ENCODE measurements around the gene RAB6B.
A peak's percentile ranks its signal among the peaks of the same experiment; 100 is the strongest.

The RAB6B gene

DNA sequence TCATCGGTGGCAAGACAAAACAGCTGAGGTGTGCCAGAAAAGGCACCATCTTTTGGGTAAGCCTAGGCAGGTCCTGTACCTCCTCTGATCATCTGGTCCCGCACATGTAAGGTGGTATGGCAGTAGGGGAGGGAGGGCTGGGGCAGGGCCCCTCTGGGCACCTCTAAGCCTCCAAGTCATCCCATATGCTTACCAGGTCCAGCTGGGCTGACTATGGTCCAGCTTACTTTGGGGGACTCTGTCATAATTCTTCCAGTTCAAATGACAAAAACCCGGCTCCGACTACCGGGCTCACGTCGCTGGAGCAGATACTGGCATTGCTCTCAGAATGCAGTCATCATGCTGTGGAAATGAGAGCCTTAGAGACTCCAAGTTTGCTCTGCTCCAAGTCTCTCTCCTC is 1.9 kb upstream of the RAB6B start:
- Histone ChIP-seq H3K27me3 (ENCODE audit: low read depth, low read length) (peaks cover 14% of the 10 kb centered on the region), H3K9ac (ENCODE audit: low read length) (no peak overlapping the region), H3K79me2 (ENCODE audit: low read length) (no peaks in the 10 kb centered on the region), H3K4me3 (ENCODE audit: low read length) (no peak overlapping the region), H3K4me1 (ENCODE audit: low read length) (no peaks in the 10 kb centered on the region), H3K36me3 (replicated peaks; ENCODE audit: low read depth, low read length) (no peaks in the 10 kb centered on the region), H4K20me1 (ENCODE audit: insufficient read depth, low read length) (no peaks in the 10 kb centered on the region), H3K9me3 (ENCODE audit: insufficient read depth, low read length) (no peaks in the 10 kb centered on the region), H2AFZ (ENCODE audit: low read depth, low read length) (no peak overlapping the region), H3K4me2 (ENCODE audit: low read length) (no peak overlapping the region), H3K27ac (ENCODE audit: low read length) (no peak overlapping the region)
- TF ChIP-seq CTCF (IDR thresholded peaks at IDR 0.05; ENCODE audit: low read depth, low read length) (no peak), EZH2phosphoT487 (IDR thresholded peaks at IDR 0.05; ENCODE audit: low read depth) (no peak)

DNA sequence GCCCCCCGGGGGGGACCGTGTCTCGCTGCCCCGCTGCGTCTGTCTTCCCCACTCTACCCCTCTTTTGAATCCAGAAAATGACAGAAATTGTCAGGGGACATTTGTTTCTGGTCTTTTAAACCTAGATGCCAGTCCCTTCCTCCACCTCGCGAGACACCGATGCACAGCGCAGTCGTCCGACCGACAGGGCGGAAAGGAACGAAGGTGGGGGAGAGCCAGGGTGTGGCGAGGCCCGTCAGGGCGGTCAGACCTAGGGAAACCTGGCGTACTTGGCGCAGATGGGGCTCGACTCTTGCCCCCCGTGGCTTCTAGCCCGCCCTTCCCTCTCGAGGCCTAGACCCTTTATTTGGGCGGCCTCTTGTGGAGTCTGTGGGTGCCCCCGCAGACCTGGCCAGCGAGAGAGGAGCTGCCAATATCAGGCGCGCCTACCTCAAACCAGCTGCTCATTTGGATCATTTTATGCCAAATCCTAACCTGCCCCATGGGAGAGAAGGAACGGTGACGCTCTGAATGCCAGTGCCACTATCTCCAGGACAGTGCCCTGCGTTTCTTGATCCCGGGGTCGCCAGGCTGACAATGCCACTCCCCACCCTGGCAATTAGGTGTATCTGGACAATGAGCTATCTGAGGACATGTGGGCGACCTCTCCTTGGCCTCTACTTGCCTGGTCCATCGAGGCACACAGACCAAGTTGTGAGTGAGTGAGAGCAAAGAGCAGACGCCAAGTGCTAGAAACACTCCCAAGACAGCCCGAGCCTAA is 500 bp upstream of the RAB6B start:
- 0 out of 2 replicates have a peak overlapping the region, but pooled peaks have one; percentile 9 for H3K9ac ChIP-seq (ENCODE audit: low read length)
- TF ChIP-seq CTCF (IDR thresholded peaks at IDR 0.05; ENCODE audit: low read depth, low read length) (no peak), EZH2phosphoT487 (IDR thresholded peaks at IDR 0.05; ENCODE audit: low read depth) (no peak)
- peak overlapping the region; percentile 71 for H3K4me3 ChIP-seq (ENCODE audit: low read length)
- H3K79me2 ChIP-seq (ENCODE audit: low read length), result no peaks in the 10 kb centered on the region
- H3K36me3 ChIP-seq (replicated peaks; ENCODE audit: low read depth, low read length), result no peaks in the 10 kb centered on the region
- H3K27me3 ChIP-seq (ENCODE audit: low read depth, low read length), result peaks cover 14% of the 10 kb centered on the region
- H3K4me1 ChIP-seq (ENCODE audit: low read length), result no peaks in the 10 kb centered on the region
- H4K20me1 ChIP-seq (ENCODE audit: insufficient read depth, low read length), result no peaks in the 10 kb centered on the region
- no peaks in the 10 kb centered on the region for H3K9me3 ChIP-seq (ENCODE audit: insufficient read depth, low read length)
- H3K4me2 ChIP-seq (ENCODE audit: low read length), result peak overlapping the region; percentile 67
- no peak overlapping the region for H3K27ac ChIP-seq (ENCODE audit: low read length)
- no peak overlapping the region for H2AFZ ChIP-seq (ENCODE audit: low read depth, low read length)

- H2AFZ ChIP-seq (ENCODE audit: low read depth, low read length), result no peak overlapping the region
- H3K4me2 ChIP-seq (ENCODE audit: low read length), result no peak overlapping the region
- H3K4me1 ChIP-seq (ENCODE audit: low read length), result peaks cover 5% of the 10 kb centered on the region
These were observed 1.1 kb downstream of the RAB6B start for GRCh38 chr3:133894353-133895207.

More at GRCh38 chr3:133894353-133895207, 1.1 kb downstream of the RAB6B start:
- Histone ChIP-seq H3K9ac (ENCODE audit: low read length) (no peak overlapping the region), H3K79me2 (ENCODE audit: low read length) (no peaks in the 10 kb centered on the region), H4K20me1 (ENCODE audit: insufficient read depth, low read length) (no peaks in the 10 kb centered on the region), H3K4me3 (ENCODE audit: low read length) (no peak overlapping the region), H3K27ac (ENCODE audit: low read length) (no peak overlapping the region), H3K36me3 (replicated peaks; ENCODE audit: low read depth, low read length) (no peaks in the 10 kb centered on the region), H3K27me3 (ENCODE audit: low read depth, low read length) (peaks cover 14% of the 10 kb centered on the region), H3K9me3 (ENCODE audit: insufficient read depth, low read length) (no peaks in the 10 kb centered on the region)
- TF ChIP-seq CTCF (IDR thresholded peaks at IDR 0.05; ENCODE audit: low read depth, low read length) (no peak), EZH2phosphoT487 (IDR thresholded peaks at IDR 0.05; ENCODE audit: low read depth) (no peak)

All from OCI-LY3 (cell line).